GM21619 (cell line): Measurements from ENCODE around the gene ITGAX.

ENCODE experiments used
- ATAC-seq: cut with Tn5 transposase; IDR thresholded peaks from one replicate; pipeline ENCODE4 v1.9.1; 2021; ENCODE audit not compliant: unreplicated experiment

Gene ITGAX

DNA sequence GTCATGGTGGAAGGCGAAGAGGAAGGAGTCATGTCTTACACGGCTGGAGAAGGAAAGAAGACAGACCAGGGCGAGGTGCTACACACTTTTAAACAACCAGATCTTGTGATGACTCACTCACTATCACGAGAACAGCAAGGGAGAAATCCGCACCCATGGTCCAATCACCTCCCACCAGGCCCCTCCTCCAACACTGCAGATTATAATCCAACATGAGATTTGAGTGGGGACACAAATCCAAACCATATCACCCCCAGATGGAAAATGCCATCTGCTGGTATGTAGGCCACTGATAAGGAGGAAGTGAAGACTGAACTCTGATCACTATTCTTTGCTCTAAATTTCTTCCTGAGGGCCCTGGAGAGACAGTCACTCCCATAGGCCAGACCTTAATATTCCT lies 7.5 kb upstream of the ITGAX start:
- ATAC-seq: no peak

DNA sequence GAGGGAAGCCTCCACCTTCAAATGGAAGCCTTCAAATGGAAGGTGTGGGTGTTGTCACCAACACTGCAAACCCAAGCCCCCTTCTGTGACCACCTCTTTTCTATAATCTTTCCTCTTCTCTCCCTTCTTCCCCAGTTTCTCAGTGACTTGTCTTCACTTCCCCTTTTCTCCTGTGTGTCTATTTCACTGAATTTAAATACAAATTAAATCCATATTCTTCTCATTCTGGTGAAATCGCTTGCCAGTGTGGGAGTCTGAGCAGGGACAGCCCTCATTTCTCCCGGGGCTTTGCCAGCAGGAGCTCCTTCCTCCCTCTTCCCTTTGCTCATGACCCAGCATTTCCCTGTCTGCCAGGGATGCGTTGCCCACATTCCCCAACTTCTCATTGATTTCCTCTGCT lies 6.4 kb upstream of the ITGAX start:
- no peak for ATAC-seq

DNA sequence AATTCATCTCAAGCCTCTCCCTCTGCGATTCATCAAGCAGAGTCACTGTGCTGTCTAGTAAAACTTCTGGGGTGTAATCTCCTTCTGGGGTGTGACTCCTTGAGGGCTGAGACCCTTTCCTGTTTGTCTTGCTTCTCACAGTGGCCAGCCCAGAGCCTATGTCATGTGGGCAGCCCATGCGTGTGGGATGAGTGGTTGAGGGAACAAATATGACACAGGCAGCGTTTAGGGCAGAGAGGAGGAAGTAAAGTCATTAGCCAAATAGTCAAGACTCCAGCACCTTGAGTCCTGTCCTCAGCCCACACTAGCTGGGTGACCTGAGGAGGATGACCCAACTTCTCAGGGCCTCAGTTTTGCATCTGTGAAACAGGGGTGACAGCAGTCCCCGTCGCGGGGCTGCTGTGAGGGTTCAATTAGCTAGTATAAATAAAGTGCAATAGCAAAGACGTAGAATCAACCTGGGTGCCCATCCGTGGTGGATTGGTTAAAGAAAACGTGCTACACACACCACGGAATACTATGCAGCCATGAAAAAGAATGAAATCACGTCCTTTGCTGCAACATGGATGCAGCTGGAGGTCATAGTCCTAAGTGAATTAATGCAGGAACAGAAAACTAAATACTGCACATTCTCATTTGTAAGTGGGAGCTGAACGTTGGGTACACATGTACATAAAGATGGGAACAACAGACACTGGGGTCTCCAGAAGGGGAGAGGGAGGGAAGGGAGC lies 4.5 kb upstream of the ITGAX start:
- no peak for ATAC-seq

DNA sequence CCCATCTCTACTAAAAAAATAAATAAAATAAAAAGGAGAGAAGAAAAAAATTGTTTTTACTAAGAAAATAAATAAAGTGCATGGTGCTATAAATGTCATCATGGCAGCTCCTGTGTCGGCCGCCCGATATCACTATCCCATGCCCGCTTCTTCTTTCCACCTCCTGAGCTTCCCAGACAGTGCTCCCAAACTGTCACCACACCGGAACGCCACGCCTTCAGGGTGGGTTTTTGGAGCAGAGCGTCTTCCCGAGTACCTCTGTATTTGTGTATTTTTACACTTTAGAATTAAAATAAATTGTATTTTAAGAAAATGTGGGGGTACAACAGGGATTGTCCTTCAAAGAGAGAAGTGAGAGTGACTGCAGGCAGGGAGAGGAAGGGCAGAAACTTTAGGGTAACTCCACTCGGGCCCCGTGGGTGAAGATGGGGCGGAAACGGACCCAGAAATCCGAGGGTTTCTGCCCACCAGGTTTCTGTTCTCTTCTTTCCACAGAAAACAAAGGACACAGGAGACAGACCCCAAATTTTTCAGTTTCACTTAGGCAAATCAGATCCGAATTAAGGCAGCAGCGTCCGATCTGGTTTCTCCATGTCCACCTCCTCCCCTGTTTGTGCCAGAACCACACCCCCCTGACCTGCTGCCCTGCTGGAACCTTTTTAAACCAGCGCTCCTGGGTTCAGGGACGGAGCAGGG lies 3.6 kb upstream of the ITGAX start:
- no peak for ATAC-seq

DNA sequence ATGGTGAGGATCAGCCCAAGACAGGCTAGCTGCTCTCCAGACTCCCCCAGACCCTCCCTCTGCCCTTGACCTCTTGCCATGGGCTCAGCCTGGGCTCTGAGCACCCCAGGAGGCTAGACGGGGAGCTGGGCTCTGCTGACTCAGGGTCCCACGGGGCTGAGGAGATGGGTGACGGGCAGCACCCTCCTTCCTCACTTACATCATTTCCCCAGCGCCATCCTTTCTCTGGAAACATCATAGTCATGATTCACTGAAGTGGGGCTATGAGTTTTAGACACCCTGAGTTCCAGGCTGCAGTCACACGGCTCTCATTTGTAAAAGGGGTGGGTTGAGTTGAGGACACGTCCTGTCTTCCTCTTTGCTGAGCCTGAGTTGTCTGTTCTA lies 3.0 kb upstream of the ITGAX start:
- no peak for ATAC-seq

DNA sequence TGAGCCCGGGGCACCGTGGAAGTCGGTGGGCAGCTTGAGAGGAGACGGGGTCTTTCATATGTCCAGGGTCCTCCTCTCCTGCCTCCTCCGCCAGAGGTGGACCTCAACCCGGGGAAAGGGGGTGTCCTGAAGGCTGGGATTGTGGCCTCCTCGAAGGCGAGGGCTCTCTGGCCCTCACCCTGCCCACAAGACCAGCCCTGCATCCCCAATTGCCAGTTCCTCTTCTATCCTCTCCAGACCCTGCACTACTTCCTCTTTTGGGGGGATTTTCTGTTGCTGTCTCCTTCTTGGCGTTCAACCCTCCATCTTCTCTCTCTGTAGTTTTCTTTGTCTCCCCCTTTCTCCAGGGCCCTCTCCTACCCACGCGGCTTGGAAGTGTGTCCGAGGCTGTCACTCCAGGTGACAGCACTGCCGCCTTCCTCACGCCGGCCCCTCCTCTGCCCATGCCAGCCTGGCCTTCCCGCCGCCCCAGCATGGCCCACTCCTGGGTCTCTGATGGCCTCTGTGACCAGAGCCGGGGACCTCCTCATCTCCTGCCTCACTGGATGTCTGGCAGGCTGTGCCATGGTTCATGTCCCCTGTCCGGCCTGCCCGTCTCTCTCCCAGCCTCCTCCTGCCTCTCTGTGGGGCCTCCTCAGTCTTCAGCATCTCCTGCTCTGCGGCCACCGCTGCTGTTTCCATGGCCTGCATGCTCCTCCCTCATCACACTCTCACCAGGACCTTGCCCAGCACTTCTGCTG lies 2.4 kb upstream of the ITGAX start:
- ATAC-seq: no peak

DNA sequence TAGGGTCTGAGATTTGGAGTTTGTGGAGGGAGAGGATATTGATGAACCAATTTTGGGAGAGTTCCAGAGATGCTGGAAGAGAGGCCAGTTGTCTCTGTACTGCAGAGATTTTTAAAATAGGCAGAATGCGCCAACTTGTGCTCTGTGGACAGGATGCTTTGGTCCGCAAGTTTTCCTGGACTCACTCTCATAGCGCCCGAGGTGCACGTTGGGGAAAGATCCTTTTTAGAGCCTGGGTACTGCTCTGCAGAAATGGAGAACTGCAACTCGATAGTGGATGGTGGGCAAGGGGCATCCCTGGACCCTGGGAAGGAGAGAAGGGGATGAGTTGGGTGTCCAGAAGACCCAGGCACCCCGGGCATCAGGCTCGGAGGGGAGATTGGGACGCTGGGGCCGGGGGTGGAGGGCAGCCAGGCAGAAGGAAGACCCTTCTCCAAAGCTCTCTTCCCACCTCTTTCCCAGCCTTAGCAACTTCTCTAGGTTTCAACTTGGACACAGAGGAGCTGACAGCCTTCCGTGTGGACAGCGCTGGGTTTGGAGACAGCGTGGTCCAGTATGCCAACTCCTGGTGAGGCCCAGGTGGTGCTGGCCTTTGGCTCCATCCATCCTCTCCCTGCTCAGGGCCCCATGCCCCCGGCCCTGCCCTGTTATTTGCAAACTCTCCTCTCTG lies 590 bp downstream of the ITGAX start:
- no peak for ATAC-seq

DNA sequence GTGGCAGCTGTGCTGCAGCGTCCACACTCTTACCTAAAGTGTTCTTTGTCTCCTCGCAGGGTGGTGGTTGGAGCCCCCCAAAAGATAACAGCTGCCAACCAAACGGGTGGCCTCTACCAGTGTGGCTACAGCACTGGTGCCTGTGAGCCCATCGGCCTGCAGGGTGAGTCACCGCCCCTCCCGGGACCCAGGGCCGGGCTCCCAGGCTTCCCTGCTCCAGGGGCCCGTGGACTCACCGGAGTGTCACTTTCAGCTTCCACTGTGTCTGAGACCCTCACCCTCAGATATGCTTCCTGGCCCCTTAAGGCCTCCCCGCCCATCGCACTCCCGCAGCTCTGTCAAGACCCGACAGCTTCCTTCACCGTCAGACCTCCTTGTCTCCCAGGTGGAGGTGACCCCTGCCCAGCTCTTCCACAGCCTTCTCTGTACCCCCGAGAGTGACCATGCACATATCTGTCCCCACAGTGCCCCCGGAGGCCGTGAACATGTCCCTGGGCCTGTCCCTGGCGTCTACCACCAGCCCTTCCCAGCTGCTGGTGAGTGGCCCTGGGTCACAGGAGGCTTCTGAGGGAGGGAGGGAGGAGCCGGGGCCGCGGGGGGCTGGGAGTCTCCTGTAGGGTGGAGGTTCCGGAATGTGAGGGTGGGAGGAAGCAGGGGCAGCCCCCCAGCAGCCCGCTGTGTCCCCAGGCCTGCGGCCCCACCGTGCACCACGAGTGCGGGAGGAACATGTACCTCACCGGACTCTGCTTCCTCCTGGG lies 1.8 kb downstream of the ITGAX start:
- no peak for ATAC-seq

DNA sequence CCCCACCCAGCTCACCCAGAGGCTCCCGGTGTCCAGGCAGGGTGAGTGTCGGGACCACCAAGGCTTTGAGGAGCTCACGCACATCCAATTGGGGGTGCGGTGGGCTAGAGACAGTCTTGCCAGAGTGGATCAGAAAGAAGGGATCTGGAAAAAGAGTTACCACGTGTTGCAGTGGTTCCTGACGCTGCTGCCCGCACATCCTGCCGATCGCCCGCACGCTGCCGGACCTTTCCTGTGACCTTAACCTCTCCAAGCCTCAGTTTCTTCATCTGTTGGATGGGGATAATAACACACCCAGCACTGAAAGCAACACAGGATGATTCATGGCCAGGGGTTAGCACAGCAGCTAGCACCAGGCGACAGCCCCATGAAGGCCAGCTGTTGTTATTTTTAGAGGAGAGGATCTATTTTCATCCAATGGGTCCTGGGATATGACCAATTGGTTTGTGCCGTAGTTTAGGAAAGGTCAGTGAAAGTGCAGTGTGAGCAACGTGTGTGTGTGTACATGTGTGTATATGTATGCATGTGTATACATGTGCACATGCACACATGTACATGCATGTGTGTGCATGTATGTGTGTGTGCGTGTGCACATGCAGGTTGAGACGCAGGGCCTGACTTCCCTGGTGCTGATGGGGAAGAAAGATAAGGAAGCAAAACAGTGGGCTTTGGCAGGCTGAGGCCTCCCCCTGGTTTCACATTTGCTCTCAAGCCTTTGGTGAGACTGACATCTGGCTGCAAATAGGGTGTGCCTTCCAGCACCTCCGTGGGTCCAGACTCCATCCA lies 2.5 kb downstream of the ITGAX start:
- ATAC-seq: no peak

DNA sequence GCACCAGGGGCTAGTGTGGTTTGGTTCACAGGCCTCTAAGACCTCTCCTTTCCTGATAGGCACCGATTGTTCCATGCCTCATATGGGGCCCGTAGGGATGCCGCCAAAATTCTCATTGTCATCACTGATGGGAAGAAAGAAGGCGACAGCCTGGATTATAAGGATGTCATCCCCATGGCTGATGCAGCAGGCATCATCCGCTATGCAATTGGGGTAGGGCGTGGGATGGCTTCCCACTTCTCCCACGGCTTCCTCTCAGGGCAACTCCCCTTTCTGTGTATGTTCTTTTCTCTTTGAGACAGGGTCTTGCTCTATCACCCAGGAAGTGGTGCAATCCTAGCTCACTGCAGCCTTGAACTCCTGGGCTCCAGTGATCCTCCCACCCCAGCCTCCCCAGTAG lies 5.3 kb downstream of the ITGAX start:
- ATAC-seq: no peak

DNA sequence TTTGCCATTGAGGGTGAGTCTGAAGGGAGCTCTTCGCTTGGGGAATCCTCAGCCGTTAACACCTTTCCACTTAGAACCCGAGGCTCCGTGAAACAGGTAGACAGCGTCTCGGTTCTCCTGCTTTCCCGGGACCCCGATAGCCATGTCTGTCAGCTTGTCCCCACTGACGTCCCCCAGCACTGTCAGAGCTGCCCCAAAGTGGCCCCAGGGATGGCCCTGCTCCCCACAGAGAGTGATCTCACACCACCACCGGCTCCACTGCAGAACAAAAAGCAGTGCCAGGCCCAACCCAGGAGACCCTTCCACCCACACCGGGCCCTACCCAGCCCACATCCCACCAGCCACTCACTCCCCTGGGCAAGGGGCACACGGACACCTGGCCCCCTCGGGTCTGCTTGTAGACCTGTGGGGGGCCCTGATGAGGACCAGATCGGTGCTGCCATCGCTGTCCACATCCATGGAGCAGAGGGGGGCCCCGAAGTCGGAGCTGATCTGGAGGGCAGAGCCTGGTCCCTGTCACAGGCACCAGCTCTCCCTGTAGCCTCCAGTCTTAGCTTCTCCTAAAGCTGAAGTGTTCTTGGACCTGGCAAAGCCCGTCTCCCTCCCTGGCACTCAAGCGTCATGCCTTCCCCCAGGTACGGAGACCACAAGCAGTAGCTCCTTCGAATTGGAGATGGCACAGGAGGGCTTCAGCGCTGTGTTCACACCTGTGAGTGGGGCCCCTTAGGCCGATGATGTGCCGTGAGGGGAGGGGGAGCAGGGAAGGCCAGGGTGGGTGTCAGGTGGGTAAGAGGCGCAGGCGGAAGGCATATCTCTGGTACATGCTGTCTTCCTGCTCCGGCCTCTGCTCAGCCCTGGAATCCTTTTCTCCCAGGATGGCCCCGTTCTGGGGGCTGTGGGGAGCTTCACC lies 6.5 kb downstream of the ITGAX start:
- ATAC-seq: no peak

DNA sequence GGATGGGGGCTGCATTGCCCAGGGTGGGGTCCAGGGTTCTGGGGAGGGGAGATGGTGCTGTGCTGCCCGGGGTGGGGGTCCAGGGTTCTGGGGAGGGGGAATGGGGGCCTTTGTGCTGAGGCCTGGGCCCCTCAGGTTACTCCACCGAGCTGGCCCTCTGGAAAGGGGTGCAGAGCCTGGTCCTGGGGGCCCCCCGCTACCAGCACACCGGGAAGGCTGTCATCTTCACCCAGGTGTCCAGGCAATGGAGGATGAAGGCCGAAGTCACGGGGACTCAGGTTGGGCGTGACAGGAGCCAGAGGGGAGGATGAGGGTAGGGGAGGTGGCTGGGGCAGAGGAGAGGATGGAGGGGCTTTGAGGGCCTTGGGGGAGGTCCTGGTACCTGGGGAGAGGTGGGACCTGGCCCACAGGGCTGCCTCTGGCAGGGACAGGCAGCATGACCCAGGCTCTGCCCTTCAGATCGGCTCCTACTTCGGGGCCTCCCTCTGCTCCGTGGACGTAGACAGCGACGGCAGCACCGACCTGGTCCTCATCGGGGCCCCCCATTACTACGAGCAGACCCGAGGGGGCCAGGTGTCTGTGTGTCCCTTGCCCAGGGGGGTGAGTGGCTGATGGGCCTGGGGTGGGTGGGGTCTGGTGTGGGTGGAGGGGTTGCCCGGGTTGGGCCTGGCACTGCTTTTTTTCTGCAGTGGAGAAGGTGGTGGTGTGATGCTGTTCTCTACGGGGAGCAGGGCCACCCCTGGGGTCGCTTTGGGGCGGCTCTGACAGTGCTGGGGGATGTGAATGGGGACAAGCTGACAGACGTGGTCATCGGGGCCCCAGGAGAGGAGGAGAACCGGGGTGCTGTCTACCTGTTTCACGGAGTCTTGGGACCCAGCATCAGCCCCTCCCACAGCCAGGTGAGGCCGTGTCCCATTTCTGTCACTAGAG lies 7.8 kb downstream of the ITGAX start:
- no peak for ATAC-seq

DNA sequence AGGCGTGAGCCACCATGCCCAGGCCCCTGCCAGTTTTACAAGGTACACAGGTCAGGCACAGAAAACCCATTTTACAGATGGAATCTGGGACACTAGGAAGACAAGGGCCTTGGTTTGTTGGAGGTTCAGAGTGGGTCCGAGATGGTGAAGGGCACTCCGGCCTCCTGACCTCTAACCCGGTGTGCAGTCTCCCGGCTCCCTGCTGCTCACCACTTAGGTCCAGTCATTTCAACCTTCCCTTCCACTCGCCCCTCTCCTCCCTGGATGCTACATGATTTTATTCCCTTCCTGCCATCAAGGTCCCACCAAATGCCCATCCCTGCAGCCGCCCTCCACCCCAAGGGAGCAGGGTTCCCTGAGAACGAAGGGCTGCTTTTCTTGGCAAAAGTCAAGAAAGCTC lies 8.7 kb downstream of the ITGAX start:
- no peak for ATAC-seq

DNA sequence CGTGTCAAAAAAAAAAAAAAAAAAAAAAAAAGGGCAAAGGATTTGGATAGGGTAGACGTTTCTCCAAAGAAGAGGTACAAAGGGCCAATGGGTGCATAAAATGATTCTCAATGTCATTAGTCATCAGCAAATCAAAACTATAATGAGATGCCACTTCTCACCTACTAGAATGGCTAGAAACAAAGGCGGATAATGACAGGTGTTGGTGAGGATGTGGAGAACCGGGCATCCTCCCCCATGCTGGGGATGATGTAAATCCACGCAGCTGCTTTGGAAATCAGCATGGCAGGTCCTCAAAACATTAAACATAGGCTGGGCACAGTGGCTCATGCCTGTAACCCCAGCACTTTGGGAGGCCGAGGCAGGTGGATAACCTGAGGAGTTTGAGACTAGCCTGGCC lies 9.4 kb downstream of the ITGAX start:
- no peak for ATAC-seq

DNA sequence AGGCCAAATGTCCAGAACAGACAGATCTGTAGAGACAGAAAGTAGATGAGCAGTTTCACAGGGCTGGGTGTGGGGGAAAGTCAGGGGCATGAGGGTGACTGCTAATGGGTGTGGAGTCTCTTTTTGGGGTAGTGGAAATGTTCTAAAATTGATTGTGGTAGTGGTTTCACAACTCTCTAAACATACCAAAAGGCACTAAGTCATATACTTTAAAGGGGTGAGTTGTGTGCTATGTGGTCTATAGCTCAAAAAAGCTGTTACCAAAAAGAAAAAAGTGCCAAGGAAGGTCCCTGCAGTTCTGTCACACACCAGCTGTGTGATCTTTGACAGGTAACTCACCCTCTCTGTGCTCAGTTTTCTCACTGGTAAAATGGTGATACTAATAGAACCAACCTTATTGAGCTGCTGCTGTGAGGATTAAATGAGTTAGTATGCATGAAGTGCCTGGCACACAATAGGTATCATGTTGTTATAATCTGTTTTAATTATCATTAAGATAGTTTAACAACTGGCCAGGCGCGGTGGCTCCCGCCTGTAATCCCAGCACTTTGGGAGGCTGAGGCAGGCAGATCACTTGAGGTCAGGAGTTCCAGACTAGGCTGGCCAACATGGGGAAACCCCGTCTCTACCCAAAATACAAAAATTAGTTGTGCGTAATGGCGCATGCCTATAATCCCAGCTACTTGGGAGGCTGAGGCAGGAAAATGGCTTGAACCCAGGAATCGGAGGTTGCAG lies 10.3 kb downstream of the ITGAX start:
- ATAC-seq: no peak

DNA sequence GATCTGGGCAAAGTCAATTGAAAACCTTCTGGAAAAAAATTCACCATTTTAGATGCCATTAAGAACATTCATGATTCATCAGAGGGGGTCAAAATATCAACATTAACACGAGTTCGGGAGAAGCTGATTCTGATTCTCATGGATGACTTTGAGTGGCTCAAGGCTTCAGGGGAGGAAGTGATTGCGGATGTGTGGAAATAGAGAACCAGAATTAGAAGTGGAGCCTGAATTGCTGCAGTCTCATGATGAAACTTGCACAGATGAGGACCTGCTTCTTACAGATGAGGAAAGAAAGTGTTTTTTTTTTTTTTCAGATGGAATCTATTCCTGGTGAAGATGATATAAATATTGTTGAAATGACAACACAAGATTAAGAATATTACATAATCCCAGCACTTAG lies 12.9 kb downstream of the ITGAX start:
- ATAC-seq: no peak

DNA sequence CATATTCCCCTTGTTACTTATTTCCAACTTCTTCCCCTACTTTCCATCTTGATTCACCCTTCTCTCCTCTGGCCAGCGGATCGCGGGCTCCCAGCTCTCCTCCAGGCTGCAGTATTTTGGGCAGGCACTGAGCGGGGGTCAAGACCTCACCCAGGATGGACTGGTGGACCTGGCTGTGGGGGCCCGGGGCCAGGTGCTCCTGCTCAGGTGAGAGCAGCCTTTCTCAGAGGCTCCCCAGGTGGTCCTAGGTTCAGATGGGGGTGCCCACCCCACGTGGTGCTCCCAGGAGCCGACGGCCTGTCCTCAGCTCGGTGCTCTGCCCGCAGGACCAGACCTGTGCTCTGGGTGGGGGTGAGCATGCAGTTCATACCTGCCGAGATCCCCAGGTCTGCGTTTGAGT lies 16.0 kb downstream of the ITGAX start:
- ATAC-seq: no peak
